ENCODE results near the gene FAM168A. TPM values are rescaled to one million over a fixed set of nuclear protein-coding genes. Genes with fewer than 3 reads are reported as not detected.

Gene FAM168A
- total and polyA plus RNA-seq, 2 of the 8 experiments (the other 6 are each of a cell fraction or from before 2014, with no cell fraction given) = 17.1 to 21.6 TPM

DNA sequence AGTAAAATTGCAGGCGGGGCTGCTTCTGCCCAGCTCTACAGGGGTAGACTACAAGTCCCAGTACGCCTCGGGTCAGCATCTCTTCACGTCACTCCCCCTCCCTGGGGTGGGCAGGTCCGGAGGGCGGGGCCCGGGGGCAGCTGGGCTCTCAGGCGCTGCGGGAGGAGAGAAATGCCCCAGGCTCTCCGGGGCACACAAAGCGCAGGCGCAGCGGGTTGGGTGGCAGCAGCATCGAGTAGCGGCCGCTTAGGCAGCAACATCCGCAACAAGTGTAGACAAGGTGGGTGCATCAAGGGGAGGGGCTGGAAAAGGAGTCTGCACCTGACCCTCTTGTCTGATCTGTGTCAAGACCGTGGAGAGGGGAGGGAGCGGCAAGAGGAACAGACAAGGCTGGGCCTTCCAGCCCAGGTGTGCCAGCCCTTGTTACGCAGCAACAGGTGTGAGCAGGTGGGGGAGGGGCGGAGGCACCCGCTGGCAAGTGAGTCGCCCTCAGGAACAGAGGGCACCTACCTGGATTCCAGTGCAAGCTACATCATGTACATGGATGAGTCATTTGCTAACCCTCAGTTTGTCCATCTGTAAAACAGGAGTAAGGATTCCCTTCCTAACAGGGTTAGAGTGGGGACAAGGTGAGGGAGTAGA lies 49.7 kb upstream of the FAM168A start:
- peak overlapping the region; percentile 53; the same call in 1 of the 2 replicates for H2BK15ac ChIP-seq (ENCODE audit: low read length)
- no peaks in the 10 kb centered on the region for H3K36me3 ChIP-seq (ENCODE audit: control insufficient read depth in 2 of 4, insufficient read depth in 4 of 4, low read length in 3 of 4)
- H4K20me1 ChIP-seq (replicated peaks in 1 of 2; ENCODE audit: control insufficient read depth in 1 of 2, insufficient read depth in 2 of 2, low read length in 2 of 2) = no peaks in the 10 kb centered on the region
- no peak overlapping the region for H3K4ac ChIP-seq (replicated peaks; ENCODE audit: insufficient read length, low read depth, low read length)
- H3K27ac ChIP-seq (ENCODE audit: low read depth, low read length) = no peak overlapping the region
- H3K79me1 ChIP-seq (ENCODE audit: low read depth, low read length) = no peaks in the 10 kb centered on the region
- H3K9ac ChIP-seq (replicated peaks in 1 of 4; ENCODE audit: extremely low read depth in 1 of 4, low read depth in 3 of 4, low read length in 3 of 4) = peak overlapping the region in 2 of 4 experiments; percentile 44 to 51; a peak in 3 of 7 replicates
- H2BK120ac ChIP-seq (replicated peaks; ENCODE audit: low read depth, low read length) = no peak overlapping the region
- peak overlapping the region; percentile 77; the same call in 1 of the 2 replicates for H2AFZ ChIP-seq (ENCODE audit: low read length)
- no peak overlapping the region for H4K91ac ChIP-seq (replicated peaks; ENCODE audit: insufficient read length, low read length)
- peak overlapping the region; percentile 75 for H2BK20ac ChIP-seq (ENCODE audit: low read length)
- peaks cover 9 to 25% (median 18%) of the 10 kb centered on the region in 4 experiments for H3K4me1 ChIP-seq (replicated peaks in 1 of 4; ENCODE audit: control insufficient read depth in 3 of 4, insufficient read depth in 4 of 4, low read length in 3 of 4)
- H4K5ac ChIP-seq (ENCODE audit: insufficient read length, low read depth, low read length) = peak overlapping the region; percentile 46
- H4K8ac ChIP-seq (ENCODE audit: extremely low read depth, insufficient read depth, low read length) = peak overlapping the region; percentile 89; the same call in 1 of the 2 replicates
- H3K18ac ChIP-seq (ENCODE audit: extremely low read depth, low read length) = peak overlapping the region; percentile 89; the same call in 1 of the 2 replicates
- peak overlapping the region; percentile 71; the same call in 1 of the 2 replicates for H2BK5ac ChIP-seq (ENCODE audit: low read depth, low read length)
- H3K56ac ChIP-seq (replicated peaks; ENCODE audit: insufficient read length, low read depth, low read length) = no peak overlapping the region
- peaks cover 16% of the 10 kb centered on the region for H3K23me2 ChIP-seq (ENCODE audit: low read depth, low read length)
- peaks cover 0 to 4% (median 0%) of the 10 kb centered on the region in 4 experiments; a peak in 3 of 7 replicates for H3K27me3 ChIP-seq (replicated peaks in 1 of 4; ENCODE audit: control insufficient read depth in 3 of 4, extremely low read depth in 1 of 4, insufficient read depth in 3 of 4, low read length in 3 of 4)
- H2BK12ac ChIP-seq (ENCODE audit: low read depth, low read length) = peak overlapping the region; percentile 10; the same call in 1 of the 2 replicates
- H3K9me3 ChIP-seq (ENCODE audit: insufficient read depth in 2 of 2, low read depth in 1 of 2, low read length in 1 of 2) = no peaks in the 10 kb centered on the region
- peak overlapping the region; percentile 83 to 96 for H3K4me2 ChIP-seq (ENCODE audit: insufficient read depth in 1 of 2, low read depth in 2 of 2, low read length in 2 of 2)
- FAIRE-seq (peak; percentile 52), DNase-seq (ENCODE audit: low read depth in 1 of 2, low spot score in 2 of 2) (peak; percentile 70 to 96)
- H2AK5ac ChIP-seq (ENCODE audit: low read depth, low read length) = 0 out of 2 replicates have a peak overlapping the region, but pooled peaks have one; percentile 6
- 2% methylated on average over 22 of the region's 23 CpGs; no CpG with 5 or more reads in 1 of the 2 experiments for WGBS, 2 experiments (ENCODE audit: extremely low coverage in 1 of 2, insufficient coverage in 1 of 2, insufficient read length in 1 of 2, insufficient replicate concordance in 2 of 2, low coverage in 1 of 2, low lambda C conversion rate in 2 of 2, missing lambda C conversion rate in 1 of 2)
- no peak overlapping the region for H3K23ac ChIP-seq (ENCODE audit: insufficient read length)
- POLR2A ChIA-PET (ENCODE audit: partially characterized antibody) = interaction anchor here (0.8 to 4.5 kb wide), 7 partner anchors 12 to 243 kb away, joined by 3 to 31 read pairs (median 4); no protein-coding TSS in a partner anchor
- CTCF ChIA-PET (ENCODE audit: partially characterized antibody) = interaction anchor here (0.7 to 30.1 kb wide), 8 partner anchors 1 to 287 kb away, joined by 3 to 653 read pairs (median 5); partner anchors contain the start of gene PLEKHB1
- H3K79me2 ChIP-seq (ENCODE audit: control insufficient read depth in 1 of 2, insufficient read depth in 2 of 2, low read length in 2 of 2) = no peaks in the 10 kb centered on the region
- H3K4me3 ChIP-seq (ENCODE audit: extremely low read depth in 1 of 4, insufficient read depth in 2 of 4, low read depth in 3 of 4, low read length in 4 of 4) = peak overlapping the region; percentile 41 to 73 (median 58)
- no peak overlapping the region for H3K14ac ChIP-seq (ENCODE audit: insufficient read length)
- TF ChIP-seq CBX8 (IDR thresholded peaks at IDR 0.05; ENCODE audit: borderline replicate concordance, low read depth, low read length) = no peak
- peak; percentile 61 for TF ChIP-seq NRF1 (IDR thresholded peaks at IDR 0.05; ENCODE audit: low read depth, low read length)
- TF ChIP-seq CHD1 (IDR thresholded peaks at IDR 0.05; ENCODE audit: low read depth, low read length) = no peak
- no peak for TF ChIP-seq SAP30 (IDR thresholded peaks at IDR 0.05; ENCODE audit: insufficient read depth, insufficient replicate concordance, low read length)
- TF ChIP-seq FOSL1 (IDR thresholded peaks at IDR 0.05; ENCODE audit: insufficient read depth, low read depth, low read length) = no peak
- TF ChIP-seq CBX5 (IDR thresholded peaks at IDR 0.05; ENCODE audit: low read depth, low read length) = no peak
- peak; percentile 26 for TF ChIP-seq CTBP2 (IDR thresholded peaks at IDR 0.05; ENCODE audit: borderline replicate concordance, insufficient read depth, insufficient read length, low read length)
- peak; percentile 42; the same call in 1 of the 2 replicates for TF ChIP-seq SP4 (IDR thresholded peaks at IDR 0.05; ENCODE audit: low read length)
- no peak; the same call in 1 of the 2 replicates for TF ChIP-seq SP1 (IDR thresholded peaks at IDR 0.05; ENCODE audit: low read depth, low read length)
- TF ChIP-seq GABPA (IDR thresholded peaks at IDR 0.05; ENCODE audit: borderline replicate concordance, insufficient read depth, low read length) = no peak
- peak; percentile 23; the same call in 1 of the 2 replicates for TF ChIP-seq CHD2 (IDR thresholded peaks at IDR 0.05; ENCODE audit: low read length)

Data from H1 (cell line).